HL-60/S4 treated with phorbol 12-myristate 13-acetate at 8.2 ng/mL for 4 days and 3 days (cell line): ENCODE results near the gene LAD1.

Experiments used
- in situ Hi-C: fragments of 300-500 bp; cut with MboI; formaldehyde crosslinking; loops from 2 replicates; pipeline ENCODE4 v1.15.0; 2022; ENCODE audit warnings: low sequenced_read_pairs

Gene LAD1

DNA sequence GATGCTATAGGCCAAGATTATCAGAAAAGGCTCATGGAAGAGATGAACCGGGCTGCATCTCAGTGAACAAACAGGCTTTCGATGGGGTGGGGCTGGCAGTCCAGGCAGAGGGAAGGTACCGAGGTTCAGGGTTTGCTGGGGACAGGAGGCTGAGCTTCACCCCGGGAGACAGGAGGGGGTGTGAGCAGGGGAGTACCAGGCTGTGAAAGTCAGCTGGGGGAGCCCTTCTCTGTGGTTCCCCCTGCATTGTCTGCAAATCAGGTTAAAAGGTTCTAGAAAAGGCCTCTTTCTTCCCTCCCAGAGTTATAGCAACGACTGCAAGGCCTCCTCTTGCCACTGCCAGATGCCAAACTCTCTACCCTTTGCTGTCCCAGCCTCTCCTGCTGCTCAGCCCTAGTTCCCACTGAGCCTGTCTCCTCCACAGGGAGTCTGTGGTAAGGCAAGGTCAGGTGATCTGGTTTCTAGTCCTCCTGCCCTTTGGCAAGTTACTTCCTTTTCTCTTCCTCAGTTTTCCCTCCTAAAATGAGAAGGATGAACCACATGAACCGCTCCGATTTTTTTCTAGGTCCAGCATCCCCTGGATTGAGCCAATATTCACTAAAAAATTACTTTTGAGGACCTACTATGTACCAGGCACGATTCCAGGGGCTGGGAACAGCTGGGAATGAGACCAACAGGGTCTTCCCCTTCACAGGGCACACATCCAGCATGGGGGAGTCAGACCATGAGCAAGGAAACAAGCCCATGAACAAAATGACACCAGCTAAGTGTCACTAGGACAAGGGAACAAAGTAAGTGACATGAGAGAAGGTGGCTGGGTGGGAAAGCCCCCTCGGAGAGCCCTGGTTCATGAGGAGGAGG is 7.2 kb downstream of the LAD1 start:
- in situ Hi-C loops: no loop called here

DNA sequence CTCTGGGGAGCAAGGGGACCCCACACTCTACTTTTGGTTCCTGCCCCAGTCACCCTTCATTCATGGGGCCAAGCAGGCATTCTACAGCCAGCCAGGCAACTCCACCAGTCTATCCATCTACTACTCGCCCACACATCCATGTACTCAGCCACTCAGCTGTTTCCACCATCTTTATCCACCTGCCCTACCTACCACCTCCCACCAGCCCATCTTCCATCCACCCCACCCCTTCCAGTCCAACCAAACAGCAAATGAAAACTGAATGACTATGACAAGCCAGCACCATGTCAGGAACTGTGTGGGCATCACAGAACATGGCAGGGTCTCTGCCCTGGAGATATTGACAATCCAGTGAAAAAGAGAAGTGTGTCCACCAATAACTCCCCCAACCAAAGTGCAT is 7.9 kb downstream of the LAD1 start:
- in situ Hi-C loops: no loop called here

DNA sequence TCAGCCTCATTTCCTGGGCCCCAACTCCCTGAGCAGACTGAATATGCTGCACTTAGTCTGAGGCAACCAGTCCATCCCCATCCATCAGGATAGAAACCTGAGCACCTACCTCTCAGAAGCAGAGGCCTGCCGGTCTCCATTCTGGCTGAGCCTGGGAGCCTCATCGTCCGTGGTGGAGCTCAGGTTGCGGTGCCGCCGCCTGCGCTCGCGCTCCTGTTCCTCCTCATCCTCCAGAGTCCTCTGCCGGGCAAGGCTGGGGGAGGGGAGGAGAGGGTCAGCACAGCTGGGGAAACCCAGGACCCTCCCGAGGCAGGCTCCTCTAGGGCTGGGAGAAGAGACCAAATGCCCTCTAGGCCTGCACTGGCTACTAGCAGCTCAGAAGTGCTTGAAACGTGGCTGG is 10.1 kb downstream of the LAD1 start:
- in situ Hi-C loops: no loop called here

DNA sequence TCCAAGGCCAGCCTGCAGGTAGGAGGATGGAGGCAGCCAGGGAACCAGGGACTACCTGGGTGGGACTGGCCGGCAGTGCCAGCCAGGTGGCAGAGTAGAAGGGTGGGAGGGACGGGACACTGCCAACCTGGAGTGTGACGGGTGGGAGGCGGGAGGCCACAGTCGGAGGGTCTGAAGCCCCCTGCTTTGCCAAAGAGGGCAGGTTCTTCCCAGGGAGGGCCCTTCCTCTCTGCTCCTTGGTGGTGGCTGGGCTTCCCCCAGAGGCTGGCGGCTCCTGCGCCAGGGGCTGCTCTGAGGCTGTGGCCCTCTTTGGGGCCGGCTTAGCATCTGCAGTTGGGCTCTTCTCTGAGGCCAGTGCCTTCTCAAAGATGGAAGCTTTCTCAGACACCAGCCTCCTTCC is 12.9 kb downstream of the LAD1 start:
- in situ Hi-C loops: no loop called here

DNA sequence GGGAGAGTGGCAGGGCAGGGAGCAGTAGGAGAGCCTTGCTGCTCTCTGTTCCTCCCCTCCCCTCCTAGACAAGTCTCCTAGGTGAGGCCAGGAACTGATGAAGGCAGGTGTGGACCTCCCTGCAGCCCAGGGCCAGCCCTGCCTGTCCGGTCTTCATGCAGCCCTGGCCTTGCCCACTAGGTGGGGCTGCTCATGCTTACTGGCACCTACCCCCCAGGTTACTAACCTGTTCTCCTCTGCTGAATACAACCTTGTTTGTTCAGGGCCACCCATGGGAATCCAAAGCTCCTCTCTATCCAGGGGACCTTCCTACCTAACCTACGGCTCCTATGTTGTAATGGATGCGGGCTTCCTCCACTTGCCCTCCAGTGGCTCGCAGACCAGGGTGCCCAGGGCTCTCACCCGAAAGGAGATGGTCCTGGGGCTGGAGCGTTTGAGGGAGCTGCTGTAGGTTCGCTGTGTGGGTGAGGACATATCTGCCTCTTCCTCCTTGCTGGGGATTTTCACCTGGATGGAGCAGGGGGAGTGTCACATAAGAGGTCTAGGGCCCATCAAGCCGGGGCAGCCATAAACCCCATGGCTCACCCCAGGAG is 13.7 kb downstream of the LAD1 start:
- in situ Hi-C loops: no loop called here

DNA sequence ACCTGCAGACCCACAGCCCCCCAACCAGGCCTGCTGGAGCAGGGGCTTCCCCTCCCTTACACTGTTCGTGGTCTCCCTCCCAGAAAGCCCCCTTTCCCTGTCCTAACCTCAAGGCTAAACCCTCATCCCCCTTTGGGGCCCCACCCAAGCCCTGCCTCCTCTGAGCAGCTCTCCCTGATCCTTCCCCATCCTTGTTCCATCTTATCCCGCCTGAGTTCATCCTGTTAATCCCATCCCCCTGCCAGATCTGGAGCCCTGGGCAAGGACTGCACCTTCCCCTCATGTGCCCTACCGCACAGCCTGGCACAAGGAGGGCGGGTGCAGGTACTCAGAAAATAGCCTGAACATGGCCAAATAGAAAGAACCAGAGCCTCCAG is 14.7 kb downstream of the LAD1 start:
- in situ Hi-C loops: no loop called here

DNA sequence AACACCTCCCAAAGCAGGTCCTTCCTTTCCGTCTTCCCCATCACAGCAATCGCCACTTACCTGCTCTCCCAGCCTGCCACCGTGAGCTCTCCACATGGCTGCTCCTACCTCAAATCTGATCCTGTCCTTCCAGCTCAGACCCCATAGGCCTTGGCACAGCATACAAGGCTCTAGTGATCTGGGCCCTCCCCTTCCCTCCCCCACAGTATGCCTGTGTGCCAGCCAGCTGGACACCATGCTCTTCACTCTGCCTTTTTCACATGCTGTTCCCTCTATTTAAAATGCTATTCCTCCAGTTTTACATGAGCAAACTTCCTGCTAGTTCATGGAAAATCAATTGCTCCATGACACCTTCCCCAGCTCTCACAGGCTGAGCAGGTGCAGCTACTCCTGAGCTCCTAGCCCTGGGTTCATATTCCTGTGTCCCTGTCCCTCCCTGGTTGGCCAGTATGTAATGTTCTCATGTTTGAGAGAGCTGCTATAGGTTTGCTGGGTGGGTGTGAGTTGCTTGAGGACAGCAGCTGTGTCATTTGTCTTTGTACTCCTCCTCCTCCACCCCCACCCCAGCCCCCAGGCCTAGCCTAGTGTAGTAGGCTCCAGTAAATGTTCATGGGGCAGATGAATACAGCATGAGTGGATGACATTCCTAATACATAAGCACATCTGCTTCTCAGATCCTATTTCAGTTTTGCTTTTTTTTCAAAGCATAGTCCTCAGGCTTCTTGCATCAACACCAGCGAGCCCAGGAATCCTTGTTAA is 15.3 kb downstream of the LAD1 start:
- in situ Hi-C loops: no loop called here

DNA sequence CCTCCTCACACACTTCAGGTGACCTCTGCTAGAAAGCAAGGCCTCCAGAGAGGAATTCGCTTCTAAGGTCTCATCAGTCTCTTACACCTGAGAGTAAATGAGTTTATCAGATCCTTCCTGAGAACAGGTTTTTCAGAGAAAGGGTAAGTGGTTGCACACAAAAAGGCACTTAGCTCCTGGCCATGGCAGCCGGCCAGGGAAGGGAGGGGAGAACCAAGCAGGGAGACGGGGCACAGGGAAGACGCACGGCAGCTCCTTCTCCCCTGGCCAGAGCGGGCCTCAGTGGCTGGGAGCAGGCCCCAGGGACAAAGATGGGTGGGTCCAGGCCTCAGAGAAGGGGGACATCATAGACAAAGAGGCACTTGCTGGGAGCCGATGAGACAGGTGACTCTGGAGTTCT is 18.0 kb downstream of the LAD1 start:
- in situ Hi-C loops: no loop called here

DNA sequence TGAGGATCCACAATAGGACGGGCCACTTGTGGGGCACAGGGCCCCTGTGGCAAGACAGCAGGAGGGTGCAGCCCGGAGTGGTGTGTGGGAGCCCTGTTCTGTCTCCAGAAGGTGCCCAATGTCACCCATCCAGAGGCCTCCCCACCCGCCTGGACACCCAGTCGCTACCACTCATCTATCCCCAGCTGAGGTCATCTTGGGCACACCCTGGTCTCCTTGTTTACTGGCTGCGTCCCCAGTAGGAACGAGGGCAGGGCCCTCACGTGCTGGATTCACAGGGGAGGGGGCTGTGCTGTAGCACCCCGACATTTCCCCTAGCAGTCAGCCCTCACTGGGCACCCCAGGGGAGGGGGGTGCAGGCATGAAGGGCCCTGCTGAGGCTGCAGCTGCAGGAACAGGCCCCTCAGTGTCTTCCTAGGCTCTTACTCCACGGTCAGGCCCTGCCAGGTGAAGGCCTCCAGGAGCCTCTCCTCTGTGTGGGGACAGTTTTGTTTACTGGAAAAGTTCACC is 19.3 kb downstream of the LAD1 start:
- in situ Hi-C loops: no loop called here

DNA sequence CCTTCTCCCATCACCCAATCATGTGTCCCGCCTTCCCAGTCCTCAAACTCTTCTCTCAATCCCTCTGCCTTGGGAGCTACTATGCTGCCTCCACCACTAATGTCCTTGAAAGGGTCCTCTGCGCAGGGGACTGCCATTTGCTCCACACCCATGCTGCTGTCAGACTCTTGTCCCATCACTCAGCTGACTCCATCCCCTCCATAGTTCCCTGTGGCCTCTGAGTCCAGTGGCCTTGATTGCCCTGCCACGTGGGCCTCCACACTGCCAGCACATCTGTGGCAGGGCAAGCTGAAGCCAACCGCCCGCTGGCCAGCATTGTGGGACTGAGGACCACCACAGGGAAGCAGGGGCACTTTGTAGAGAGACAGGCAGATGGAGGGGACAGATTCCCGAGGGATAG is 20.3 kb downstream of the LAD1 start:
- in situ Hi-C loops: no loop called here

DNA sequence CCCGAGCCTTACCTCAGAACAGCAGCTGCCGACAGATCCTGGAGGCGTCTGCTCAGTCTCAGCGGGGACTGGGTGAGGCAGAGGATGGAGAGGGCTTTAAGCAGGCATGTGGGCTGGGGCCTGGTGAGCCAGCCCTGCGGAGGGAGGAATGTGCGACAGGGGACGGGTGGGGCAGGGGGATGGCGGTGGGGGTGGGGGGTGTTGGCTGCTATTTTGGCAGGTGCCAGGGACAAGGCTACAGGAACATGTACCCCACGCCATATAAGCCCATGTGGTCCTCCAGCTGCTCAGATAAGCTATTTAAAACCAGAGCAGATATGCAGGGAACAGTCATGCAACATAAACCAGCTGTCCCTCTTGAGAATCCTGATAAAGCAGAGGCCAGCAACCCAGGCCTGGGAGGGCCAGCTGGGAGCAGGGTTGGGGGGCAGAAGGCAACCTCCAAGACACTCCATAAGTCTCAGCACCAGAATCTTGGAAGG is 21.5 kb downstream of the LAD1 start, which contains the start of gene TNNT2:
TSS of gene TNNT2 (minus strand) at position 70 of the 482 bp plus-strand sequence. CDS start 4,426 bp downstream, outside the sequence.
- in situ Hi-C loops: no loop called here

DNA sequence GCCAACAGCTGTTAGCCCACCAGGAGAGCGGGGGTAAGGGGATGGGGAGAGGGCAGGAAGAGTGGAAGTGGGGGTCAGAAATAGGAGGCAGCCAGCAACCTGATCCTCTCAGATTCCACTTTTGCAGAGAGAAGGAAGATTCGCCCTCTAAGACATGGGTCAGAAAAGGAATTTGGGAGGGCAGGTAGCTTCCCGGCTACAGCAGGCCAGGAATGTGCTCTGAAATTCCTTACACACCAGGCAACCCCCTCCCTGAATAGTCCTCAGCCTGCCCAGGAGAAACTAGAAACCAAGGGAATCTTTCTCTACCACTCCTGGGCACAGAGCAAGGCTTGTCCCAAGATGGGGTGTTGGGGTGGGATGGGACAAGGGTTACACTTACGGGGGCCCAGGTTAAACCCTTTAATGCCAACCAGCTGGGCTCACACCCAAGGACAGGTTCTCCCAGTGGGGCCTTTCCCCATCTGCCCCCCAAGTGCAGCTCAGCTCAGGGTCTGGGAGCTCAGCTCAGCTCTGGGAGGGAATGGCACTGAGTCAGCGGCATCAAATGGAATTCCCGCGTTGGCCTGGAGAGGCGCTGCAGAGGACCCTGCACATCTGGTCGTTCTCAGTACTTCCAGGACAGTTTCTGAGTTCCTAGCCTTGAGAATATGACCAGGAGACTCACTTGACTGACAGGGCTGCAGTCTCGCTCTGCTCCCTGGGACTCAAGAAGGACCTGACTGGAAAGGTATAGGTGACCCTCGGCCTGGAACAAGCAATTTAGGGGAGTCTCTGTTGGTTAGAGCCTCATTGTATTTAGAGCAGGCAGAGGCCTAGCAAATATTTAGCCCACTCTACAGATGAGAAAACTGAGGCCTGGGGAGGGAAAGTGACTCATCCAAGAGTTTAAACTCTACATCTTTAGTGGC is 22.4 kb downstream of the LAD1 start:
- in situ Hi-C loops: no loop called here

DNA sequence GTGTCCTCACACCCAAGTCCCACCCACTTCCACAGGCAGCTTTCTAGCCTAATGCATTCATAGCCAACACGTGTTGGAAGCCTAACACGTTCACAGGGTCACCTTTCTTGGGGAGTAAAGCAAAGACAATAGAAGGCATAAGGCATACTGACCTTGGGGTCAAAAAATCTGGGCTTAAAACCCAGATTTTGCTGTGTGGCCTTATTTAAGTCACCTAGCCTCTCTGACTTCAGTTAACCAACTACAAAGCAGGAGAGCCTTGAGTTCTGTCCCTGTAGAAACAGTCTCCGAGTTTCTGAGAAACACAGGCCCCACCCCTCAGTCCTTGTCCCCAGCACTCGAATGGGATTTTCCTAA is 23.0 kb downstream of the LAD1 start:
- in situ Hi-C loops: no loop called here

DNA sequence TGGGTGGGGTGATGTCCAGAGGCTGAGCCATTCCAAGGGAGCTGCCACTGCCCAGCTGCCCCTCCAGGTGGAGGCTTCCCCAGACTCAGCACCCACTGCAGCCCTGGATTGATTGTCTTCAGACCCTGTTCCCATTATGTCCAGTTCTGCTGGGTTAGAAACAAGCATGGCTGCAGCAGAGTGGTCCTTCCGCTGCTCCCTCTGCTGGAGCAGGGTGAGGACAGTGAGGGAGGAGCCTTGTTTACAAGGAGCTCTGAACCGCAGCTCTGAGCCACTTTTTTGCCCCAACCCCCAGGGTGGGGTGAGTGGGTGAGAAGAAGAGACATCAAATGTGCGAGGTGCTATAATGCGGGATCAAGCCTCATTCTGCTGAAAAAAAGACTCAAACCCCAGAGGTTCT is 24.0 kb downstream of the LAD1 start:
- in situ Hi-C loops: no loop called here

DNA sequence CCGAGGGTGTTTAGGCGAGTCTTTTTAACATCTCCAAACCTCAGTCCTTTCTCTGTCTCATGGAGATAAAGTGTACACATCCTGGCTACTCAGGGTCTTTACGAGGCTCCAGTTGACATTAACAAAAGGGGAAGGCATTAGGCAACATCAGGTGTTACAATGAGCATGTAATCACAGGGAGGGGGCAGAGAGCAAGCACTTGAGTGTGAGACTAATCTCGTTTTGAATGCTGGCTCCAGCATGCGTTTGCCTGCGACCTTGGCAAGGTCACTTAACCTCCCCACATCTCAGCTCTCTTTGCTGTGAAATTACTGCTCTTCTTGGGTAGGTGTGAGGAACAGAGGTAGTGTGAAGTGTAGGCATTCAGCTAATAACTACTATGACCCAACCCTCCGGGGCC is 24.8 kb downstream of the LAD1 start:
- in situ Hi-C loops: no loop called here

DNA sequence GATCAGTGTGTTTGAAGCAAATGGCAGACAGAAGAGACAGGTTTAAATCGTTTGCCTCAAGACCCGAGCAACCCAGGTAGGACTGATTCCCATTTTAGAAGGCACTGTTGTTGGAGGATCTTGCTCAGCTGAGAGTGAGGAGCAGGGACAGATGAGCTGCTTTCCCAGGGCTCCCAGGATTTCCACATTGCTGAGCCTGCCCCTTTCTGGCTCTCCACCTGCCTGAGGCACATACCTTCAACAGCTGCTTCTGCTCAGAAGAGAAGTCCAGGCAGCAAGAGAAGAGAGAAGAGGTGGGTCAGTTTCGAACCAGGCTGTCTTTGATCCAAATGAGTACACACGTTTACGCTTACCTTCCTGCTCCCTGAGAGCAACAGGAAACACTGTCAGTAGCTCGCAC is 27.3 kb downstream of the LAD1 start:
- in situ Hi-C loops: no loop called here

DNA sequence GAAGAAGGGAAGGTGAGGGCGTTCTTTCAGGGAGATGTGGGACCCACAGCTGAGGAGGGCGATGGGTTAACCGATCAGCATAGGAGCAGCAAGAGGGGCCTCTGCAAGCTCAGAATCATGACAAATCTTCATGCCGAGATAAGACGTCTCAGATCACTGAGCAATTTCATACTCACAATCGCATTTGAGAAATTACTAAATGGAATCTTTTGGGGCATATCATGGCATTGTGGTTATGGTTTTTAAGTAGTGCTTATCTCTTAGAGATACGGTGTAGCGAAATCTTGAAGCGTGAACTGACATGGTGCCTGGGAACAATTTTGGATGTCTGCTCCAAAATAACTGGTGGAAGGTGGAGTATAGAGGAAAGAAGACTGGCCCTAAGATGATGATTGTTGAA is 27.8 kb downstream of the LAD1 start:
- in situ Hi-C loops: no loop called here

DNA sequence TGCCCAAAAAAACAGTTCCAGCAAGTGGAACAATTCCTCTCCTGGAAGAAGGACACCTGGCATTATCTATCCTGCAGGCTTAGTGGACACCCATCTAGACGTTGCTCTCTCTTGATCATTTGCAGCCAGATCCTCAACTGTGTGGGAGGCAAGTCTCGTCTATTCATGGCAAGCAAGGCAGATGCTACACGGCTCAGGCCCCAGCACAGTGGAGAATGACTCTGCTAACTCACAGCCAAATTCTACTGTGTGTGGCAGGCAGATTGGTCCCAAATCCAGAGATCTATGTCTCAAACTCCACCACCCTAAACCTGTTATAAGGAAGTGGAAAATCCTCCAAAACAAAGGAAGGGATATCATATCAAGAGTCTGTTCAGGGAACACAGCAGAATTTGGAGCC is 28.6 kb downstream of the LAD1 start:
- in situ Hi-C loops: no loop called here

DNA sequence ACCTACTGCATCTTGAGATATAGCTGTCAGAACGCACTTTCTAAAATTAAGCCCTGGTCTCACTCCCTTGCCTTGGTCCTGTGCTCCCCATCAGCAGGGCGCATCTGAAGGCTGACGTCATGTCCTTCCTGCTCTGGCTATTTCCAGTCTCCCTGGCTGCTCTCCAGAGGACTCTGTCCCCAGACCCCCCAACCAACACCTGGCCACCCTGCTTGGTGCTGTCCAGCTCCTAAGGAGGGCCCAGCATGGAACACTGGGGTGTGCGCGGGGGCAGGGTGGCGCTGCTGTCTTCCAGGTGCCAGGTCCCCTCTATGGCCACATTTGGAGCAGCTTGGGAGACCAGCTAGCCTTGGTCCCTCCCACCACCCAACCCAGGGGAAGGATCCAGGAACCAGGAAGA is 29.9 kb downstream of the LAD1 start:
- in situ Hi-C loops: no loop called here

DNA sequence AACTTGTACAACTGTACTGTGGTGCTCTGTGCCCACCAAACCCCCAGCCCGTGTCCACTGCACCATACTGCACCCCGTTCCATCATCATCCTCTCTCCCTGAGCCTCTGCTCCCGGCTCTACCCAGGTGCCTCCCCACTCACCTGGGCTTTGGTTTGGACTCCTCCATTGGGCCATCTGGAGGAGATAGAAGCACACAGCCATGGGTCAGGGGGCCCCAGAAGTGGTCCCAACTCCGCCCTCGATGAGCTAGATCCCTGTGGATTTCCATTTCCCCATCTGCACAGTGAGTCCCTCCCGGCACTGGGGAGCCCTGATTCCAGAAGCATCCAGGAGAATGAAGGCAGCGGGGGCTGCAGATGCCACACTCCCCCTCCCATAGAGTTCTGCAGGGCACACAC is 32.4 kb downstream of the LAD1 start:
- in situ Hi-C loops: no loop called here

DNA sequence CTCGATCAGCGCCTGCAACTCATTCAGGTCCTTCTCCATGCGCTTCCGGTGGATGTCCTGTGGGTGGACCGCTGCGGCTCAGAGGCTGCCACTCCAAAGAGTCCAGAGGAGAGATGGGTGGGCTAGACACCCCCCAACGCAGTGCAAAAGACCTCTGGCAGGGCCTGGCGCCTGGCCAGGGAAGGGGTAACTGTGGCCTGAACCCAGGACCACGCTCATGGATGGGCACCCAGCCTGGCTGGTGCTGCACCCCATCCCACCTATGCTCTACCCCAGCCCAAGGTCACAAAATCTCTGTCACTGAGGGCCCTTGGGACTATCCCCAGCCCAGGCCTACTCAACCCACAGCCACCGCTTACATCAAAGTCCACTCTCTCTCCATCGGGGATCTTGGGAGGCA is 33.9 kb downstream of the LAD1 start:
- in situ Hi-C loops: no loop called here
